B cell (primary cell): ENCODE measurements around the gene KCND2.

Source experiments
- CTCF ChIP-seq: fragments of 200-600 bp; IDR thresholded peaks from one replicate; pipeline ENCODE4 v1.8.0; 2022; ENCODE audit warnings: antibody characterized with exemption, mild to moderate bottlenecking
- EZH2 ChIP-seq: IDR thresholded peaks from 2 replicates; pipeline ENCODE4 v1.6.1; 2012; ENCODE audit warnings: borderline replicate concordance, low read depth, mild to moderate bottlenecking, moderate library complexity, low read length; ENCODE audit not compliant: insufficient read depth, poor library complexity, severe bottlenecking

GRCh38 chr7:120720317-120720716 is 447.3 kb downstream of the KCND2 start:
- TF ChIP-seq CTCF: no peak
- TF ChIP-seq EZH2: no peak
